Superior temporal gyrus (tissue), 1 donor: ENCODE measurements around the gene C10orf71.

Experiments
- DNase-seq: peaks from one replicate; pipeline ENCODE4 v3.0.0-alpha.2; 2016; ENCODE audit errors: extremely low spot score

The C10orf71 gene

GRCh38 chr10:49298983-49299815 is at the start of gene C10orf71:
TSS of gene C10orf71 (plus strand) at chr10:49299170. CDS start at chr10:49322546, 23,376 bp downstream.
- DNase-seq: no peak

- DNase-seq: no peak
Observed at GRCh38 chr10:49252313-49253034, 46.5 kb upstream of the C10orf71 start.

GRCh38 chr10:49253340-49253906 is 45.5 kb upstream of the C10orf71 start:
- no peak for DNase-seq

- DNase-seq: no peak
Observed at GRCh38 chr10:49254150-49254549, 44.8 kb upstream of the C10orf71 start.

- DNase-seq: no peak
Observed at GRCh38 chr10:49254556-49255318, 44.2 kb upstream of the C10orf71 start.

- no peak for DNase-seq
Observed at GRCh38 chr10:49255883-49256282, 43.1 kb upstream of the C10orf71 start.

GRCh38 chr10:49257154-49257553 is 41.8 kb upstream of the C10orf71 start:
- no peak for DNase-seq

GRCh38 chr10:49257626-49258349 is 41.2 kb upstream of the C10orf71 start:
- no peak for DNase-seq

- no peak for DNase-seq
Observed at GRCh38 chr10:49258350-49258683, 40.7 kb upstream of the C10orf71 start.

GRCh38 chr10:49260644-49261296 is 38.2 kb upstream of the C10orf71 start:
- DNase-seq: no peak

GRCh38 chr10:49263591-49263990 is 35.4 kb upstream of the C10orf71 start:
- no peak for DNase-seq

GRCh38 chr10:49264177-49264677 is 34.7 kb upstream of the C10orf71 start:
- DNase-seq: no peak

GRCh38 chr10:49265885-49266284 is 33.1 kb upstream of the C10orf71 start:
- DNase-seq: no peak

- no peak for DNase-seq
Observed at GRCh38 chr10:49268185-49268584, 30.8 kb upstream of the C10orf71 start.

- no peak for DNase-seq
Observed at GRCh38 chr10:49269523-49269922, 29.4 kb upstream of the C10orf71 start.

- DNase-seq: no peak
Observed at GRCh38 chr10:49270565-49270964, 28.4 kb upstream of the C10orf71 start.

GRCh38 chr10:49271346-49271745 is 27.6 kb upstream of the C10orf71 start:
- no peak for DNase-seq

- no peak for DNase-seq
Observed at GRCh38 chr10:49272251-49273081, 26.5 kb upstream of the C10orf71 start.

- DNase-seq: no peak
Observed at GRCh38 chr10:49273082-49273465, 25.9 kb upstream of the C10orf71 start.

GRCh38 chr10:49273626-49274025 is 25.3 kb upstream of the C10orf71 start:
- no peak for DNase-seq
